Activated CD4-positive, alpha-beta T cell treated with anti-CD3 and anti-CD28 coated beads, Interleukin-2, amount 50 U/mL, for 4 hours (primary cell): ENCODE results near the gene NANS.
"Not testable (repeated sequence)": the region's sequence is repeated elsewhere in the genome, so short reads cannot be mapped to it uniquely, and the experiment has no call there.

ENCODE experiments used
- DNase-seq, 2 experiments: peaks; one replicate each; pipeline ENCODE4 v3.0.0-alpha.2; 2020

The NANS gene

DNA sequence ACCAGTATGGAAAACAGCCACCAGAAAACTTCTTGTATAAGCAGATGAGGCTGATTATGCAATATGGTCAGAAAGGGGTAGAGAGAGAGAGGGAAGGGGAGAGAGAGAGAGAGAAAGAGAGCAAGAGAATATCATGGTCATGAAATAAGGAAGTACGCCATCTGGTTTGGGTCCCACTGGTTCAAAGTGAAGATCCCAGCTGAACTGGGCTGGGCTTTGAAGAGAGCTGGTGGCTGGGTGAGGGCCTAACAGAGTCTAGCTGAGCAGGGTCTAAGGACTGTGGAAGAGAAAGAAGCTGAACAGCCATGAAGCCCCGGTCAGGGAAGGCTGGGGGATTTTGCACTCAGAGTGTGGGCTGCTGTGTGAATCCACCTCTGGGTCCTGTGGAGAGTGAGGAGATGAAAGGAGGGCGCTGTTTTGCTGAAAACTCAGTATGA lies 47.9 kb downstream of the NANS start:
- DNase-seq, result no peak

DNA sequence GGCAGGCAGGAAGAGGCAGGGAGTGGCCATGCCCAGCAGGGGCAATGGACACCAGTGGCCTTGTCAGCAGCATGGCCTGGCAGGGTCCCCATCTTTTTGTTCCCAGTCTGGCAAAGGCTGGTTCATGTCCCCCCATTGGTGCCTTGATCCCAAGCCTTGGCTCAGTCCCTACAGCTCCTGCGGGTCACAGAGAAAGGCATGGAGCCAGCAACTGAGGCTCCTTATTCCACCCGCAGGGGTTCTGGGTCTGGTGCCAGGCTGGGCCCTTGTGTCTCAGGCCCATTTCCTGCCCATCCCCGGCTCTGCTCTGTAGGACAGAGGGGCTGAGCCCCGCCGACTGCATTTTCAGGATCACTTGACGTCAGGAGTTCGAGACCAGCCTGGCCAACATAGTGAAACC lies 48.5 kb downstream of the NANS start:
- no peak for DNase-seq

DNA sequence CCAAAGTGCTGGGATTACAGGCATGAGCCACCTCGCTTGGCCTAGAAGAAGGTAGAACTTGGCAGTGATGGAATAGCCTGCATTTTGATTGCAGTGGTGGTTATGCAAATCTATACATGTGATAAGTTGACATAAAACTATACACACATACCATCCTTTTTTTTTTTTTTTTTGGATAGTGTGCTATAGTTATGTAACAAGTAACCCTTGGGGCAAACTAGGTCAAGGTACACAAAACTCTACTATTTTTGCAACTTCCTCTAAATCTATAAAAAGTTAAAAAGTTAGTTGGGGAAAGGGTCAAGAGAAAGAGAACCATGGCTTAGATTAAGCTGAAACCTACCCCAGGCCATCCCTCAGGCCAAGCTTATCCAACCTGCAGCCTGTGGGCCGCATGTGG lies 51.4 kb downstream of the NANS start:
- DNase-seq, result no peak

DNA sequence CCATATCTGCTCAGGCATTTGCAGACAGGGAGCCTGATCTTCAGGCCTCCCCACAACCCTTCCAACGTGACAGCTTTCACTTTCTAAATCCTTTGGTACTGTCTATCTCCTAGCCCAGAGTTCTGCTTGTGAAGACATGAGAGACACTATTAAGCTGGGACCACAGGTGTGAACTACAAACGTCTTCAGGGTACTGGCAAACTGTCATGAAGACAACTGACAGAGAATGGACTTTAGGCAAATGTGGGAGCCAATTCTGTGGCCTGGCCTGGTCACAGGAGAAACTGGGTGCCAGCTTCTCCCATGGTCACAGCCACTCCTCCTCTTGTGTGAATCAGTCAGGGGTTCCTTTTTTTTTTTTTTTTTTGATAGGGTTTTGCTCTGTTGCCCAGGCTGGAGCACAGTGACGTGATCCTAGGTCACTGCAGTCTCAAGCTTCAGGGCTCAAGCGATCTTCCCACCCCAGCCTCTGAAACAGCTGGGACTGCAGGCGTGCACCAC lies 52.0 kb downstream of the NANS start:
- DNase-seq, result no peak

DNA sequence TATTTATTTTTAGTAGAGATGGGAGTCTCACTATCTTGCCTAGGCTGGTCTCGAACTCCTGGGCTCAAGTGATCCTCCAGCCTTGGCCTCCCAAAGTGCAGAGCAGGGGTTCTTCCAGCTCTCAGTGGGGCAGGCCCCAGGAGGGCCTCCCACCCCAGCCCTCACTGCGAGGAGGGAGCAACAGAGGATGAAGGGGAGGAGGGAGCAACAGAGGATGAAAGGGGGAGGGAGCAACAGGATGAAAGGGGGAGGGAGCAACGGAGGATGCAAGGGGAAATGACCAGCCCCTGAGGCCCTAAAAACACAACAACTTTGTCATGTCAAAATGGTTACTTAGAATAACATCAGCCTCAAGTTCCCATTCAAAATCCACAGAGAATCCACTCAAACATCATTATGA lies 52.5 kb downstream of the NANS start:
- DNase-seq, result no peak

DNA sequence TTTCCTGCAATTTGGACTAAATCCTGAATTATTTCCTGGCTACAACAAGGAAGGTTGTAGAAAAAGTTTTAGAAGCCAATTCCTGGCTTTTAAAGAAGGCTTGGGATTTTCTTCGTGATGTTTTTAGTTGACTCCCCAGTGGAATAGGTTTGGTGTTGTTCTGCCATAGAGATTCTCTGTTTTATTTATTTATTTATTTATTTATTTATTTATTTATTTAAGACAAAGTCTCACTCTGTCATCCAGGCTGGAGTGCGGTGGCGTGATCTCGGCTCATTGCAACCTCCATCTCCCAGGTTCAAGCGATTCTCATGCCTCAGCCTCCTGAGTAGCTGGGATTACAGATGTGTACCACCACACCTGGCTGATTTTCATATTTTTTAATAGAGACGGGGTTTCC lies 60.6 kb downstream of the NANS start:
- not testable (repeated sequence) for DNase-seq

DNA sequence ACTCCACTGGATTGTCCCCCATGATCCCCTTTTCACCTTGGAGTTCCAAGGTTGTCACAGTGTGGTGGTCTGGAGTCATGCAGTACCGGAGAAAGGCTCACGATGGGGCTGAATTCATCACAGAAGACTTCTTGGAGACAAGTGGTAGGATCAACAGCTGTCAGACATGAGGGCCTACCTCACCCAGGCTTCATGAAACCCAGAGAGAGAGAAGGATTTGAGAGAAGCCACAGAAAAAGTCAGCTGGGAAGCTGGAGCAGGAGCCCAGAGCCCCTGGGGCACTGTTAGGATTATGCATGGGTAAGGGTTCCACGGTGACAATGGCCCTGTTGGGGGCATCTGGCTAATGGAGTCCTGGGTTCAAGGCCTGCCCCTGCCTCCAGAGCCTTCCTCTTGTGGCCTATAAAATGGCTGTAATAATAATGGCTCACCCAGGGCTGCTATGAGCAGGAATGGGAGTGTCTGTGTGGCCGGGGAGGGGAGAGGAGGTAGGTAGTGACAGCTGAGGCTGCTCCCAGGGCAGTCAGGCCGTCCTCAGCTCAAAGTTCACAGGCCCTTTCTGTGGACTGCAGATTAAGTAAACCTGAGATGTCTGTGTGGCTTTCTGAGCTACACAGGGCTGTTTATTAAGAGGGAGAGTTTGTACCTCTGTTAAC lies 61.6 kb downstream of the NANS start:
- peak; percentile 30 to 39 for DNase-seq

DNA sequence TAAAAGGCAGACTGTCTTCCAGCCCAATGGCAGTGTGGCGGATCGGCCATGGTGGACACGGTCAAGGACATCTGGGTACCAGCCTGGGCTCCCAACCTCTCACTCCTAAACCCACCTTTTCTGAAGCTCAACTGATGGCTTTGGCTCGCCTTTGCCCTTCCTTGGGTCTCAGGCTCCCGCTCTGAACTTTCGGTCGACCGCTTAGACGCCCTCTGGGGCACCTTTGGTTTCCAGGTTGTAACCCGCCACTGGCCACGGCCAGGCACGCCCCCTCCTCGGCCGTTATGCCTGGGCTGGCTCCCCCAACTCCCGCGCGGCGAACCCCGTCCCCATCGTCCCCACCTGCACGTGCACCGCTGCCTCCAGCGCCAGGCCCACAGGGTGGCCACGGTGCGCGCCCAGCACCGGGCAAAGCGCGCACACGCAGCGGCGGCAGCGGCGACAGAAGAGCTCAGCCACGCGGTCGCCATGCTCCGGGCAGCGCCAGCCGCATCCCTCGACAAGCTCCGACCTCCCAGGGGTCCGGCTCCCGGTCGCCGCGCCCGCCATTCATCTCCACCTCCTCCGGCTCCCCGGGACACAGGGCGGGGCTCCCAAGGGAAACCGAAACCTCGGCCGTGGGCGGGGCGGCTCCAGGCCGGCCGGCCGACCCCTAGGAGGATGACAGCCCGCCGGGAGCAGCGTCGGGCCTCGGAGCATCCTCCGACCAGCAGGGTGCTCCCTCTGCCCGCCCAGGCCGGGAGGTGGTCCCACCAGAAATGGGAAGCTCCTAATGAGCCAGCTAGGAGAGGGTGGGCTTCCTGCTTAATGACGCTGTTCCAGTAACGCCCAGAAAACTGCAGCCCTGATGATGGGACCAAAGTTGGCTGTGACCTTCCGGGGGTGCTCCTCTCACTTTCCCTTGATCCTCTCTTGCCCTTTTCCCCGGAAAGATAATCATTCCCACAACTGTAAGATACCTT lies 62.4 kb downstream of the NANS start, which contains the start of gene TRIM14:
Gene TRIM14 (minus strand): TSS at position 583 of the 962 bp plus-strand sequence. CDS start 34 bp downstream, at position 549.
- DNase-seq, result peak; percentile 34 to 38

DNA sequence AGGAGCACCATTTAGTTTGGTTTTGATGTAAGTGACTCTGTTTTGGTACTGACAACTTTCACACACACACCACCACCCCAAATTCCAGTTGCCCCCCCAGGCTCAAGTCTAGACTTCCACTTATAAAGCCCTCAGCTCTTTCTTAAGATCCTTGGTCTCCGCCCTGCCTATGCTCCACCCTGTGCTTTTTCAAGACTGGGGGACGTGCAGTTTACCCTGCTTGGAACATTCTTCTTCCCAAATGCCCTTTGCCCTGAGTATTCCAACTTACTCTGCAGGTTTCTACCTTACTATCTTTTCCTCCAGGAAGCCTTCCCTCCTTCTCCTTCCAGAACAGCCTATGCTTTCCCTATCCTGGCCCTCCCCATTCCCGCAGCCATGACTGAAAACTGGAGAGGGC lies 63.9 kb downstream of the NANS start:
- no peak for DNase-seq

DNA sequence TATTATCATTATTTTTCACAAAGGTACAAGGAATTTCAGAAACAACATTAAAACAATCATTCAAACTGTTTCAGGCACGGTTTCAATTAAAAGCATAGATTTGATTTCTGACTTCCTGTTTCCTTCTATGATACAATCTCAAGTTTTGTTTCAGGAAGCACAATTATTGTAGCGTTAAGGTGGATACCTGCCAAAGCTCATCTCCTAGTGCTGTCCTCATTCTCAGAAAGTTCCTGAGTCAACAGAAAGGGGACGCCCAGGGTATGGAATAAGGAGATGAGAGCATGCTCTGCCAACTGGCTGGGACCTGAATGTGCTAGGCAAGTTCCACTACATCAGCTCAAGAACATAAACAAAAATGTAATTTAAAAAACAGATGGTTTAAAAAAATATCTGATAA lies 64.5 kb downstream of the NANS start:
- DNase-seq, result no peak

DNA sequence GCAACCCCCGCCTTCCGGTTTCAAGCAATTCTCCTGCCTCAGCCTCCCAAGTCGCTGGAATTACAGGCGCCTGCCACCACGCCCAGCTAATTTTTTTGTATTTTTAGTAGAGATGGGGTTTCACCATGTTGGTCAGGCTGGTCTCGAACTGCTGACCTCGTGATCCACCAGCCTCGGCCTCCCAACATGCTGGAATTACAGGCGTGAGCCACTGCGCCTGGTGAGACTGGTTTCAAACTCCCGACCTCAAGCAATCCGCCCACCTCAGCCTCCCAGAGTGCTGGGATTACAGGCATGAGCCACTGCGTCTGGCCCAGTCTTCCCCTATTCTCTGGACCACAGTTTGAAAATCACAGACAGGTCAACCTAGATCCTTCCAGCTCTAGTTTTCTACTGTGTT lies 67.6 kb downstream of the NANS start:
- DNase-seq, result not testable (repeated sequence)

DNA sequence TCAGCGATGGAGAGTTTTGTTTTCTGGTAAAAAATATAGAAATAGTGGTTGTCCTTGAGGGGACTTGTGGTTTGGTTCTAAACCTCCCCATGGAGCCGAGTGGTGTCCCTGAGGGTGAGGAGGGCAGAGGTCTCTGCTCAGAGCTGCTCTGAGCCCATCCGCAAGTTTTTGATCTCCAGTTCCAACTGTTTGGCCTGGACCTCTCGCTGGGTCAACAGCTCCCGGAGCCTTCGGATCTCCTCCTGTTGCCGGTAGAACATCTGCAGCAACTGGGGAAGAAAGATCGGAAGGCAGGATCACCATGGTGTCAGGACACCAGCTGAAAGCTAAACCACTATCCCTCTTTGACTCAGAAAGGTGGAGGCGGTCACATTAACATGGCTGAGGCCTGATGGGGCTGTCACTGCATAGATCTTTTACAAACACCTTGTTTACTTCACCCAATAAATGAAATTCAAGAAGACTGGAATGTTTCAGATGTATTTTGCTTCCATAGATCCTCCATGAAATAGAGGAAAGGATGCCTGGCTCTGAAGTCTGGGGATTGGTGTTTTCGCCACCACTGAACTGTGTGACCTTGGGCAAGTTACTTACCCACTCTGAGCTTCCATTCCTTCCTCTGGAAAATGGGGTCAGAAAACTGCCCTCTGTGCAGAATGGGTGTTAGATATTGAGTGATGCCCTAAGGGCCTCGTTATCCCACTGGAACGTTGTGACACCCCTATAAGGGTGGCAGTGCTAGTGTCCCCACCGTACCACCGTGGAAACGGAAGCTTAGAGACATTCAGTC lies 68.3 kb downstream of the NANS start:
- DNase-seq, result no peak

DNA sequence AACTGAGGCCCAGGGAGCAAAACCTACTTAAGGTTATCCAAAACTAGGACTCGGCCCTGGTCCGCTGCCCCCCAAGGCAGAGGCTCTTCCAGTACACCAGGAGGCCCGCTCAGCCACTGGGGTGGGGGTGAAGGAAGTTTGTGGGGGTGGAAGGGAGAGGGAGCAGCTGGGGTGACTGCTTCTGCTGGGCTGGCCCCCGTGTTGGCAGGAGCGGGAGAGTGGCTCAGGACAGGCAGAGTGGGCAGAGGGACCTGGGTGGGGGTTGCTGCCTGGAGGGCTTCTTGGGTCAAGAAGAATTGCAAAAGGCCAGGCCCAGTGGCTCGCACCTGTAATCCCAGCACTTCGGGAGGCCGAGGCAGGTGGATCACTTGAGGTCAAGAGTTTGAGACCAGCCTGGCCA lies 70.7 kb downstream of the NANS start:
- DNase-seq, result no peak

DNA sequence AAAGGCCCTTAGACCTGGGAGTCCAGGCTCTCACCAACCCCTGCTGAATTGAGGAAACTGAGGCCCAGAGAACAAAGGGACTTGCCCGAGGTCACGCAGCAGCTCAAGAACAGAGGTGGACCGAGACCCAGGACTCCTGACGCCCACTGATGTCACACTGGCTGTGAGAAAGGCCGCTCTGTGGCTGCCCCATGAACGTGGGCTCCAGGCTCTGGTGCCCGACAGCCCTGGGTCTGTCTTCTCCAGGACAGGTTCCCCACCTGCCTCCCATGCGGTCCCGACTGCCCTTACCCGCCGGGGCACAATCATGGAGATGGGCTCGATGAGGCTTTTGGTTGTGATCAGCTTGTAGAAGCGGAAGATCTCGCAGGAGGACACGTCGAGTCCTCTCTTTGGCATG lies 71.8 kb downstream of the NANS start:
- no peak for DNase-seq

DNA sequence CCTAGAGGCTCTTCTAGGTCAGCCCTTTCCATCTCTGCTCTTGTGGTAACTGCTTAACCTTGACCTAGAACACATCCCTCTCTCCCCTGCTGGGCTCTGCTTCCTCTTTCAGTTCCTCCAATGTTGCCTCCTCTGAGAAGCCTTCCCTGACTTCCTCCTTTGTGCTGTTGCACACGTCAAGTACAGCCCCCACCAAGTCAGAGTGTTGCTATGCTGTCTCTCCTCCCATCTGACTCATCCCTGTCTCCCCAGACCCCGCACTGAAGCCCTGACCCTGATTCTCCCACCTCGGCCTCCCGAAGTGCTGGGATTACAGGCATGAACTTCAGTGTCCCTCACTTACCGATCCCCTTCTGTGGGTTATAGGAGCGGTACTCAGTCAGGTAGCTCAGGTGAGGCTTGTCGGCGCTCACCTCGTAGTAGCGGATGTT lies 72.9 kb downstream of the NANS start:
- DNase-seq, result no peak

DNA sequence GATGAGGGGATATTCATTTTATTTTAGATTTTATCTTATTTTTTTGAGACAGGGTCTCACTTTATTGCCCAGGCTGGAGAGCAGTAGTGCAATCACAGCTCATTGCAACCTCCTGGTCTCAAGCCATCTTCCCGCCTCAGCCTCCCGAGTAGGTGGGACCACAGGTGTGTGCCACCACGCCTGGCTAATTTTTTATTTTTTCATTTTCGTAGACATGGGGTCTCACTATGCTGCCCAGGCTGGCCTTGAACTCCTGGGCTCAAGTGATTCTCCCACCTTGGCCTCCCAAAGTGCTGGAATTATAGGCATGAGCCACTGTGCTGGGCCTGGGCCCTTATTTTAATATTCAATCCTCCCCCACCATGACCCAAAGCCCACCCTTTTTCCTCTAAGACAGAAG lies 73.5 kb downstream of the NANS start:
- not testable (repeated sequence) for DNase-seq

DNA sequence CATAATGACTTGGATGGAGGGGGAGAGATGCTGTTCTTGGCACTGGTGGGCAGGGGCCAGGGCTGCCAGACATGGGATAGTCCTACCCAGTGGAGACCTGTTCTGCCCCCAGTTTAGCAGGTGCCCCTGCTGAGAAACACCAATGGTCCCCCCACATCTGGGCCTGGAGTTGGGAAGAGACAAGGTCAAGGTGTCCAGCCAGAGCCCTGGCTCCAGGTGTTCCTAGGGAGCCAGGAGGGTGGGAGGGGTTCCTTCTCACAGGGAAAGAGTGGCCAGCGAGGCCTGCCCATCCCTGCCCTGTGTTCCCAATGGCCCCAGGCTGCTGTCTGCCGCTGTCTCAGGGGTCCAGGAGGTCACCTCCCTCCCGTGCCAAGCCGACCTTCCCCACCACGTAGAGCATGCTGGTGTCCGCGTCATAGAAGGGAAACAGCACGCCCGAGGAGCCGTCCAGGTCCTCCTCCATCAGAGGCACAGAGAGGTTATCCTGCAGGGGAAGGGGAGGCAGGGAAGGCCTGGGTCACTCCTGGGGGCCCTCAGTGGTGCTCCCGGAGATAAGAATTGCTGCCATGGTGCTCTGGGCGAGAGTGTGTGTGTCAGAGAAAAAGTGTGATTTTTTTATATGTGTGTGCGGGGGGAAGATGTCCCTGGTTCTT lies 74.2 kb downstream of the NANS start:
- DNase-seq, result no peak

DNA sequence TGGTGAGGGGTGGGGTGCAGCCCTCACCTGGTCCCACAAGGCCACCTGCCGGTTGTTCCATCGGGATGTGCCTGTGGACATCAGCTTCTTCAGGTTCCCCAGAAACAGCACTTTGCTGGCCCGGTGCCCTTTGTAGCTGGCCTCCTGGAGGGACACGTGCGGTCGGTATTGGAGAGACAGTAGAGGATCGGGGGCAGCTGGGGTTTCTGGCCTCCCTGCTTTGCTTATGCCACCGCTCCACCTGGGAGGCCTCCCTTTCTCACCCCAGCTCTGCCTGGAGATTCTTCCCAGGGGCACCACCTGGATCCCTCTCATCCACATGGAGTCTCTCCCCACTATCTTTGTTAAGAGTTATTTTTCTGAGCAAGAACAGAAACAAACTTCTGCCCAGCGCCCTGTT lies 75.6 kb downstream of the NANS start:
- no peak for DNase-seq
